Heart right ventricle (tissue), 16 donors: ENCODE results near the gene BTNL2. TPM values are rescaled to one million over a fixed set of nuclear protein-coding genes. Genes with fewer than 3 reads are reported as not detected.

Experiments used
- ATAC-seq, 8 donors: fragments of 200-7000 bp; cut with Tn5 transposase; one replicate each; pipeline ENCODE4 v1.9.1; 2020; ENCODE audit warnings: mild to moderate bottlenecking in 8 of 8, moderate library complexity in 8 of 8, moderate number of reproducible peaks in 1 of 8
- DNase-seq, 2 donors: peaks; one replicate each; pipeline ENCODE4 v3.0.0-alpha.2; 2020
- H3K27ac ChIP-seq, 10 donors: fragments of 200-600 bp; sonication (generic) in 2 of 10; one replicate each; pipeline versions ENCODE4 v1.5.0 to v1.8.0; 2020 to 2022; ENCODE audit warnings: mild to moderate bottlenecking in 3 of 10
- H3K27me3 ChIP-seq, 7 donors: fragments of 200-600 bp; one replicate each; pipeline ENCODE4 v1.8.0; 2021 to 2022; ENCODE audit warnings: mild to moderate bottlenecking in 2 of 7
- H3K36me3 ChIP-seq, 9 donors: fragments of 200-600 bp; sonication (generic) in 1 of 9; one replicate each; pipeline versions ENCODE4 v1.5.0 to v1.8.0; 2020 to 2022; ENCODE audit warnings: mild to moderate bottlenecking in 2 of 9
- H3K4me1 ChIP-seq, 9 donors: fragments of 200-600 bp; sonication (generic) in 1 of 9; one replicate each; pipeline versions ENCODE4 v1.5.0 to v1.8.0; 2020 to 2022; ENCODE audit warnings: mild to moderate bottlenecking in 4 of 9
- H3K4me3 ChIP-seq, 10 donors: fragments of 200-600 bp; sonication (generic) in 2 of 10; one replicate each; pipeline versions ENCODE4 v1.5.0 to v1.8.0; 2020 to 2022; ENCODE audit warnings: mild to moderate bottlenecking in 7 of 10, moderate library complexity in 2 of 10
- H3K9me3 ChIP-seq, 11 donors: fragments of 200-600 bp in 10 of 11; sonication (generic) in 2 of 11; one replicate each; pipeline versions ENCODE4 v1.5.0 to v1.8.0; 2013 to 2022; ENCODE audit warnings: mild to moderate bottlenecking in 2 of 11, control low read depth in 1 of 11, moderate library complexity in 1 of 11
- CTCF ChIP-seq, 9 donors: fragments of 200-600 bp; sonication (generic) in 2 of 9; IDR thresholded peaks; one replicate each; pipeline versions ENCODE4 v1.5.0 to v1.8.0; 2021 to 2022; ENCODE audit warnings: antibody characterized with exemption in 9 of 9, mild to moderate bottlenecking in 5 of 9, moderate library complexity in 1 of 9
- WGBS, 2 donors: extraction: QIAGEN DNeasy Blood & Tissue Kit; methylation state at CpG; one replicate each; pipeline ENCODE4 v1.1.7; 2013; ENCODE audit warnings: inconsistent platforms in 1 of 2; 5-methylcytosine and 5-hydroxymethylcytosine counted together
- intact Hi-C, 10 donors: fragments of 100-400 bp; cut with DNase I; formaldehyde crosslinking; loops; one replicate each; pipeline versions ENCODE4 v1.11.1 to v1.14.2; 2022
- long read RNA-seq, 3 donors: library from polyadenylated mRNA; unstranded; transcript quantifications; one replicate each; pipeline ENCODE4 v2.0.0, GENCODE V29; 2020 to 2021
- polyA plus RNA-seq, 2 donors: library from polyadenylated mRNA; stranded (reverse); fragments of 200-250 nt; gene quantifications; one replicate each; pipeline ENCODE4 v1.2.3, GENCODE V29; 2013
- total RNA-seq, 10 donors: library from RNA; stranded (reverse); fragmentation: NEBNext Ultra II Directional in 3 of 10; extraction: Animal tissue kit (Norgen Biotek cat#: 25700) in 3 of 10; gene quantifications; one replicate each; pipeline versions ENCODE4 v1.2.1 to v1.2.4, GENCODE V29; 2021 to 2023
- donor health status: Arrhythmogenic right ventricular cardiomyopathy.
- donor health status: ischemic (EF 13 %, LVEDD 7.1; RV severe dilation, severe dysfunction).
- donor health status: healthy with polysubstance abuse.
- donor health status: DM: no; HTN: yes; CAD: no.
- donor health status: DM: no; HTN: no; CAD: no.
- donor health status: ischemic (EF 25% LVEDD 6.9; RV normal size, moderate dysfunction).
- donor health status: ischemic (EF 25% LVEDD 5.7; RV mildly dilated, moderate dysfunction).
- donor health status: healthy.
- donor health status: DM: yes; HTN: yes; CAD: no.
- donor health status: Ischemic cardiomyopathy.
- donor health status: ischemic (EF 35%, LVEDD 5.7; RV mildly dilated, moderate dysfunction).
- donor health status: nonischemic (EF 11% LVEDD 7.7; RV severe dilation, severe dysfunction).
- donor health status: DM: yes; HTN: yes; CAD: no.
- donor health status: PGD.
- donor health status: ischemic (EF 29% LVEDD 5.4; RV normal size, mild dysfunction).
- donor health status: nonischemic (EF 23%, LVEDD 6.1; RV moderate dilation, normal function).

BTNL2 gene, protein sequence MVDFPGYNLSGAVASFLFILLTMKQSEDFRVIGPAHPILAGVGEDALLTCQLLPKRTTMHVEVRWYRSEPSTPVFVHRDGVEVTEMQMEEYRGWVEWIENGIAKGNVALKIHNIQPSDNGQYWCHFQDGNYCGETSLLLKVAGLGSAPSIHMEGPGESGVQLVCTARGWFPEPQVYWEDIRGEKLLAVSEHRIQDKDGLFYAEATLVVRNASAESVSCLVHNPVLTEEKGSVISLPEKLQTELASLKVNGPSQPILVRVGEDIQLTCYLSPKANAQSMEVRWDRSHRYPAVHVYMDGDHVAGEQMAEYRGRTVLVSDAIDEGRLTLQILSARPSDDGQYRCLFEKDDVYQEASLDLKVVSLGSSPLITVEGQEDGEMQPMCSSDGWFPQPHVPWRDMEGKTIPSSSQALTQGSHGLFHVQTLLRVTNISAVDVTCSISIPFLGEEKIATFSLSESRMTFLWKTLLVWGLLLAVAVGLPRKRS
- total RNA-seq: not detected
- polyA plus RNA-seq: not detected
- long read RNA-seq, donor 1: 0 reads
- long read RNA-seq, donor 2: 0 reads
- long read RNA-seq, donor 3: 0 reads

DNA sequence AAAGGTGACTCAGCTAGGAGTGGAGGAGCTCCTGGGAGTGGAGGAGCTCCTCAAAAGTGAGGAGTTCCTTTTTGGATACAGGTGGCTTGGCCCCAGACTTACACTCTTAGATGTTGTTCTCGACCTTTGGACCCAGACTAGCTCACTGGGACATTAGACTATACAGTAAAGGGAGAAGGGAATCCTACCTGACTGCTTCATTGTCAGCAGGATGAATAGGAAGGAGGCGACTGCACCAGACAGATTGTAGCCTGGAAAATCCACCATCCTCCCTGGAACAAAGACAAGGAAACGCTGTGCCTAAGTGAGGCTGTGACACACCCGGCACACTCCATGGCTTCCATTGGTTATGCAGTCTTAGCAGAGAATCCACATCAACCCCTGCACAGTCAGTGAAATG lies at the start of gene BTNL2:
Gene BTNL2 (minus strand): TSS at position 325 of the 400 bp plus-strand sequence. CDS start 58 bp downstream, at position 267.
- DNase-seq (no peak), ATAC-seq (peak in 1 of 8 donors; percentile 40)
- H3K27ac ChIP-seq: no peak within 1 kb of the TSS
- no peaks in the 10 kb centered on the region for H3K9me3 ChIP-seq
- no peaks in the 10 kb centered on the region for H3K36me3 ChIP-seq
- no peak within 1 kb of the TSS for H3K4me3 ChIP-seq
- TF ChIP-seq CTCF (IDR thresholded peaks at IDR 0.05): no peak
- peaks cover 0 to 73% (median 46%) of the 10 kb centered on the region in 7 donors for H3K27me3 ChIP-seq
- intact Hi-C loops: no loop called here
- WGBS, 2 donors: 61 to 67% methylated on average over 4 of the region's 4 CpGs
- peaks cover 0 to 3% (median 0%) of the 10 kb centered on the region in 9 donors for H3K4me1 ChIP-seq

GRCh38 chr6:32449088-32449736 lies 42.2 kb upstream of the BTNL2 start:
- Histone ChIP-seq H3K4me1 (no peaks in the 10 kb centered on the region), H3K27ac (no peak overlapping the region), H3K36me3 (peaks cover 0 to 10% (median 0%) of the 10 kb centered on the region in 9 donors), H3K27me3 (peaks cover 0 to 16% (median 0%) of the 10 kb centered on the region in 7 donors), H3K4me3 (no peak overlapping the region), H3K9me3 (no peaks in the 10 kb centered on the region)
- ATAC-seq (no peak), DNase-seq (no peak)
- intact Hi-C loops: no loop called here
- TF ChIP-seq CTCF (IDR thresholded peaks at IDR 0.05): no peak
- WGBS, 2 donors: 67 to 92% methylated on average over 3 of the region's 3 CpGs

GRCh38 chr6:32447932-32448331 lies 41.0 kb upstream of the BTNL2 start:
- no peak overlapping the region for H3K4me3 ChIP-seq
- H3K4me1 ChIP-seq: no peaks in the 10 kb centered on the region
- peaks cover 0 to 16% (median 0%) of the 10 kb centered on the region in 7 donors for H3K27me3 ChIP-seq
- DNase-seq (no peak), ATAC-seq (no peak)
- intact Hi-C loops: no loop called here
- no peak for TF ChIP-seq CTCF (IDR thresholded peaks at IDR 0.05)
- H3K9me3 ChIP-seq: no peaks in the 10 kb centered on the region
- H3K36me3 ChIP-seq: peaks cover 0 to 22% (median 0%) of the 10 kb centered on the region in 9 donors
- H3K27ac ChIP-seq: no peak overlapping the region

DNA sequence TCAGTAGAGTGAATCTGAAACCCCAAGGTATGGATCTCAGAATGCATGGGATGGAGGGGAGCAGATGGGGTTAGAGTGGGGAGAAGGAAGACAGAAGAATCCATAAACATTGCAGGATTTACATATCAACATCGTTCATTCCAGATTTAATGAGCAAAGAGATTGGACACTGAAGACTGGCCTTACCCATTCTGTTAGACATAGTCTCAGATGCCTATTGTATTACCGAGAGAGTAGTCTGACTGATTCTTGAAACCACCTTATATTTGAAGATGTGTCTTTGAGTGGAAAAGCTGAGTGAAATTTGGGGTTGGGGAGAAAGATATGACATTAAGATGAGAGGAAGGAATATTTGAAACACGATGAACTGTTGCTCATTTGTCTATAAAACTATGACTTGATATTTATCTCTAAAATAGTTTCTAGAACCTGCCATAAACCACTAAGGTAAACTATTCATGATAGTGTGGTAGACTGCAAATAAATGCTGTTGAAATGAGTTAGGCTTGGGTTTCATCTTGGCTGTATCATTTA lies 38.4 kb upstream of the BTNL2 start:
- no peak for DNase-seq
- 74 to 75% methylated on average over 3 of the region's 3 CpGs for WGBS, 2 donors
- no peak for ATAC-seq
- no peak overlapping the region for H3K4me3 ChIP-seq
- TF ChIP-seq CTCF (IDR thresholded peaks at IDR 0.05): no peak
- H3K27ac ChIP-seq: no peak overlapping the region
- H3K36me3 ChIP-seq: peaks cover 0 to 34% (median 0%) of the 10 kb centered on the region in 9 donors
- H3K9me3 ChIP-seq: no peaks in the 10 kb centered on the region
- intact Hi-C loops: no loop called here
- peaks cover 0 to 10% (median 0%) of the 10 kb centered on the region in 9 donors for H3K4me1 ChIP-seq
- H3K27me3 ChIP-seq: peaks cover 0 to 8% (median 0%) of the 10 kb centered on the region in 7 donors
